Memory B cell (primary cell): ENCODE data around the gene NDUFAF7.
"Not testable (repeated sequence)": the region's sequence is repeated elsewhere in the genome, so short reads cannot be mapped to it uniquely, and the experiment has no call there.

Experiments
- ATAC-seq: fragments of 150-1000 bp; cut with Tn5 transposase; 2 replicates; pipeline ENCODE4 v1.10.0; 2021; ENCODE audit warnings: low read depth, mild to moderate bottlenecking, moderate library complexity
- DNase-seq, 2 donors: peaks; one replicate each; pipeline ENCODE4 v3.0.0; 2022; ENCODE audit warnings: low spot score in 2 of 2
- H3K27ac Mint-ChIP-seq: one replicate; pipeline ENCODE4 v1.8.0; 2022; ENCODE audit warnings: mild to moderate bottlenecking, moderate library complexity, mixed read lengths
- H3K27me3 Mint-ChIP-seq: one replicate; pipeline ENCODE4 v1.8.0; 2022; ENCODE audit warnings: mixed read lengths
- H3K36me3 Mint-ChIP-seq: one replicate; pipeline ENCODE4 v1.8.0; 2022; ENCODE audit warnings: mild to moderate bottlenecking, mixed read lengths
- H3K4me1 Mint-ChIP-seq: one replicate; pipeline ENCODE4 v1.8.0; 2022; ENCODE audit warnings: mixed read lengths
- H3K4me3 Mint-ChIP-seq: one replicate; pipeline ENCODE4 v1.8.0; 2022; ENCODE audit warnings: mild to moderate bottlenecking, moderate library complexity, mixed read lengths
- H3K9me3 Mint-ChIP-seq: one replicate; pipeline ENCODE4 v1.8.0; 2022; ENCODE audit warnings: mixed read lengths

Gene NDUFAF7, protein sequence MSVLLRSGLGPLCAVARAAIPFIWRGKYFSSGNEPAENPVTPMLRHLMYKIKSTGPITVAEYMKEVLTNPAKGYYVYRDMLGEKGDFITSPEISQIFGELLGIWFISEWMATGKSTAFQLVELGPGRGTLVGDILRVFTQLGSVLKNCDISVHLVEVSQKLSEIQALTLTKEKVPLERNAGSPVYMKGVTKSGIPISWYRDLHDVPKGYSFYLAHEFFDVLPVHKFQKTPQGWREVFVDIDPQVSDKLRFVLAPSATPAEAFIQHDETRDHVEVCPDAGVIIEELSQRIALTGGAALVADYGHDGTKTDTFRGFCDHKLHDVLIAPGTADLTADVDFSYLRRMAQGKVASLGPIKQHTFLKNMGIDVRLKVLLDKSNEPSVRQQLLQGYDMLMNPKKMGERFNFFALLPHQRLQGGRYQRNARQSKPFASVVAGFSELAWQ

DNA sequence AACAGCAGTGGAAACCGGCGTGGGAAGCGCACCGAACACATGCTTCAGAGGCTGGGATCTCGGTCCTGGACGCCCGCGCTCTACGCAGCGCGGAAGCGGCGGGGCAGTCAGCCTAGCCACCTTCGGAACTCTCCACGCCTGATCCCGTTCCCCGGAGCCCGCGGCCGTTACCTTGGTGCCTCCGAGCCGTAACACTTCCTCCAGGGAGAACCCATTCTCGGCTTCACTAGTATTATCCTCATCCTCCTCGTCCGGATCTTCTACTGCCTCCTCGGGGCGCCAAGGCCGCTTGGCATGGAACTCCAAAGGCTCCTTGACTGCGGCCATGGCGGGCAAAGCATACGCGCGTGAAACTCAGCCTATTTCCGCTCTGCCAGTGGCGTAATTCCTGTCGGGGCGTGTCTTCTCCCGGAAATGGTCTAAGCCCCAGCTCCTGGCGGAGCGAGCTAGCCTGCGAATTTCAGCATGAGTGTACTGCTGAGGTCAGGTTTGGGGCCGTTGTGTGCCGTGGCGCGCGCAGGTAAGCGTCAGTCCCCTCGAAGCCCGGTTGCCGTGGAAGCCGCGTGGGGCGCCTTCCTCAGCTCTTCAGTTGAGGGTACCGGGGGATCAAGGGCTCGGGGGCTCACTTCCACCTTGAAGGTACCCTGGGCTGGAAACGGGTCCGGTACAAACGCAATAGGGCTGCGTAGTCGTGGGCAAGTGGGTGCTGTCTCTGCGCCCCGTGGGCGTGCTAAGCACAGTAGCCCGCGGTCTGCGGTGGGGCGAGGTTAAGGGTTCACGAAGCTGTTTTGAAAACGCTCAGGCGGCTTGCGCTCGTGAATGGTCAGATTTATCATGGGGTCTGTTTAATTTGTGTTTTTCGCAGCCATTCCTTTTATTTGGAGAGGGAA, at the start of gene NDUFAF7, which contains the start of gene CEBPZ:
TSS of gene NDUFAF7 (plus strand) at position 418 of the 890 bp plus-strand sequence. CDS start at position 466, 48 bp downstream.
TSS of gene CEBPZ (minus strand) at position 356 of the 890 bp plus-strand sequence. CDS start at position 327, 29 bp downstream.
- no peaks in the 10 kb centered on the region for H3K27me3 Mint-ChIP-seq
- DNase-seq = peak; percentile 71 to 76
- H3K9me3 Mint-ChIP-seq = no peaks in the 10 kb centered on the region
- H3K4me1 Mint-ChIP-seq = peaks cover 17% of the 10 kb centered on the region
- peak; percentile 90 for ATAC-seq
- H3K4me3 Mint-ChIP-seq = no peak within 1 kb of the TSS
- H3K27ac Mint-ChIP-seq = no peak within 1 kb of the TSS
- H3K36me3 Mint-ChIP-seq = peaks cover 16% of the 10 kb centered on the region

- H3K4me1 Mint-ChIP-seq = no peaks in the 10 kb centered on the region
- no peak for ATAC-seq
- H3K27me3 Mint-ChIP-seq = peaks cover 6% of the 10 kb centered on the region
- no peak overlapping the region for H3K4me3 Mint-ChIP-seq
- no peaks in the 10 kb centered on the region for H3K36me3 Mint-ChIP-seq
- no peak overlapping the region for H3K27ac Mint-ChIP-seq
- DNase-seq = no peak
- no peaks in the 10 kb centered on the region for H3K9me3 Mint-ChIP-seq
These were observed 49.5 kb upstream of the NDUFAF7 start for GRCh38 chr2:37181726-37182684.

DNA sequence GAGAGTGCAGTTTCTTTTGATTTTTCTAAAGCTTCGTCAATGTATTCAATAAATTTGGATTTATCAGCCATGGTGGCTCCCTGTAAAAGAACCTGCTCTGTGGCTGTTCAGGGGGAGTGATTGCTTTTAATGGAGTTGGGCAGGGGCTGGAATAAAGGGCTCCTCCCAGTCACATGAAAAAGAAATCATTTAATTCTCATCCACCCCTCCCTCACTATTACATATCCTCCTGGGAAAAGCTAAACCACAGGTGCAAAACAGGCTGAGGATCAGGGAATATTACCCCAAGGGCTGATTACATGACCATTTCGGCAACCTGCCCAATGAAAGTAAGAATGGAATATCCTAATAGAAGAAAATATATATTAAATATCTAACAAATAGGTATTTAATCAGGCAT, 42.9 kb upstream of the NDUFAF7 start, which contains the start of gene SULT6B1:
TSS of gene SULT6B1 (minus strand) at position 101 of the 400 bp plus-strand sequence. CDS start at position 71, 30 bp downstream.
- DNase-seq = no peak
- H3K9me3 Mint-ChIP-seq = no peaks in the 10 kb centered on the region
- H3K4me3 Mint-ChIP-seq = no peak within 1 kb of the TSS
- H3K27me3 Mint-ChIP-seq = peaks cover 4% of the 10 kb centered on the region
- no peak within 1 kb of the TSS for H3K27ac Mint-ChIP-seq
- H3K4me1 Mint-ChIP-seq = no peaks in the 10 kb centered on the region
- no peak for ATAC-seq
- H3K36me3 Mint-ChIP-seq = no peaks in the 10 kb centered on the region

DNA sequence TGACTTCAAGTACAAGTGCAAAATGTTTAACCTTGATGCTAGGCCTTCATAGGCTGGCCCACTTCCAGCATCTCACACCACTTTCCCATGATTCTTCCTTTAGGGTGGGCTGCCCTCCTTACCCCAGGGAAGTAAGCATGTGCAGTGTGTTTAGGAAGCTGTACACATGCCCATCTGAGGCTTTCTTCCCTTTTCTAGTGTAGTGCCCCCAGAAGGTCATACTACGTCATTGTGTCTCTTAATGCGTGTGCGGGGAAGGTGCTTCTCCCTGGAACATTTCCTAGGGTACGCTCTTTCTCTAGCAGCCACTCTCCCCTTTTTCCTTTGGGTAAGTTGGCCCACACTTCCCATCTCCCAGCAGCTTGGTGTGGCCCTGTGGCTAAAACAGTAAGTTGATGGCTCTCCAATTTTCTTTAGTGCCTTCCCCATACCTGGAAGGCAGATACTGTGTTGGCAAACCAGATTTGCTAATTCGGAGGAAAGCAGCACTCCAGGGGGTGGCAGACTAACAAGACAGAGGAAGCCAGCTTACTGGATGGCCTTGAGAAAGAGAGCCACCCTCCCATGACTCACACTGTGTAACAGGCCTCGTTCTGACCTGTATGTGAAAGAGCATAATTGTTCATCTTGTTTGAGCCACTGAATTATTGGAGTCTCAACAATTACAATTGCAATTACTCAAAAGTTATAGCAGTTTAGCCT, 41.9 kb upstream of the NDUFAF7 start:
- Mint-ChIP-seq H3K27ac (no peak overlapping the region), H3K9me3 (no peaks in the 10 kb centered on the region), H3K4me1 (no peaks in the 10 kb centered on the region), H3K4me3 (no peak overlapping the region), H3K36me3 (no peaks in the 10 kb centered on the region), H3K27me3 (peaks cover 4% of the 10 kb centered on the region)
- DNase-seq (no peak), ATAC-seq (no peak)

DNA sequence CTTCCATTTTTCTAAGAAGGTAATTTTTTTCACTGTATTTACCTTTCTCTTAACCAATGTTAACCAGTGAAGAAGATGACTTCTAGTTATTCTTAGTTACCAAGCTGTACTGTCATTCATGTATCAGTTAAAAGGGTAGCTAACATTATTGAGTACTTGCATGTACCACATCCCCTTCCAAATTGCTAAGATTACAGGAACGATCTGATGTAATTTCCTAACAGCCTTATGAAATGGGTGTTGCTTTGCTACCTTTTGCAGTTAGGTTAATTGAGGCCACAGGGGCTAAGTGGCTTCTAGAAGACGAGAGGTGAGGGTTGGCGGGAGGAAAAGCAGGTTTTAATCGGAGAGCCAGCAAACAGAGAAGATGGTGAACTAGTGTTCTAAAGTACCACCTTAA, 41.2 kb upstream of the NDUFAF7 start:
- Mint-ChIP-seq H3K9me3 (no peaks in the 10 kb centered on the region), H3K36me3 (no peaks in the 10 kb centered on the region), H3K4me1 (no peaks in the 10 kb centered on the region), H3K27ac (no peak overlapping the region), H3K27me3 (peaks cover 4% of the 10 kb centered on the region), H3K4me3 (no peak overlapping the region)
- DNase-seq = no peak
- ATAC-seq = no peak

DNA sequence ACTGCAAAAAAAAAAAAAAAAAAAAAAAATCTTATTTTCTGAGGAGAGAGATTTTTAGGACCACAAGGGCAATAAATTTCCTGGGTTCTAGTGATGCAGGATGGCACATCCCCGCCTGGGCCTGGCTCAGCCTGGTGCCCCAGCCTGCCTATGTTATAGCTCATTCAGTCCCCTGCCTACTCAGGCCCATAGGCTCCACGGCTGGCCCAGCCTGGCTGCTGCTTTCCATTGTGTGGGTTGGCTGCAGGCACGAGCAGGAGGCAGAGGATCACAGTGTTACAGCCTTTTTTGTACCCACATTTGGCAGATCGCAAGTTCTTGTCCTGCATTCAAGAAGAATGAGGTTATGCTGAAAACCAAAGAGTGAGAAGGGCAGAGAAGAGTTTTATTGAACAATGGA, 40.2 kb upstream of the NDUFAF7 start:
- Mint-ChIP-seq H3K4me3 (no peak overlapping the region), H3K27ac (no peak overlapping the region), H3K9me3 (no peaks in the 10 kb centered on the region), H3K36me3 (no peaks in the 10 kb centered on the region), H3K4me1 (peaks cover 2% of the 10 kb centered on the region), H3K27me3 (peaks cover 4% of the 10 kb centered on the region)
- DNase-seq (no peak), ATAC-seq (no peak)

DNA sequence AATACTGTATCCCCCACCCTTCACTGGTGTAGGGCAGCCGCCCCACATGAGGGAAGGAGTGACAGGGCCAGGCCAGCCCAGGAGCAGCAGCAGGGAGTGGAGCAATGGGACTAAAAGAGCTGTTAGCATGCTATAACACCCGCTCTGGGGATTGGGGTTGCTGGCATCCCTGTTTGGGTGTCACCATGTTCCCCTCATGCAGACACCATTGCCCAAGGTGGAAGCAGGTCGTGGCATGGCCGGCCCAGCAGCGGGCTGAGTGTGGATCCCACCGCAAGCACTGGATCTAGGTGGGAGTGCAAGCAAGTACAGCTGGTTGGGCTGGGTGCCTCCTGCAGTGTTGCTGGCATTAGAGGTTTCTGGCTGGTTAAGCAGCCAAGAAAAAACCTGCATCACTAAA, 39.7 kb upstream of the NDUFAF7 start:
- no peak for ATAC-seq
- H3K36me3 Mint-ChIP-seq = peaks cover 1% of the 10 kb centered on the region

DNA sequence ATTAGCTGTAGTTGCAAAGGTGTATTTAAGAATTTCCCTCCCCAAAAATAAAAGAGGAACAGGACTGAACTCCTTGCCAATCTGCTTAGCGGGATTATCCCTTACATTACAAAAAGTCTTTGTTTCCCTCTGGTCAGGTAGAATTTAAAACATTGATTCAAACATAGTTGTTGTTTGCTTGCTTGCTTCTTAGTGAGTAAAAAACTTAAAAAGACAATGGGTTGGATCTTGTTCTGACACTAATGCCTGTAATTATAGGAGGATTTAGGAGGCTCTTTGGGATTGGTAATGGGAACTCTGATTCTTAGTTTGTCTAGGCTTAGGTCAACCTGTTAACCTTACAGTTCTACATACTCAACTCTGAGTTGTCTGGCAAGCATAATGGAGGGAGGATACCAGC, 38.9 kb upstream of the NDUFAF7 start:
- Mint-ChIP-seq H3K27ac (no peak overlapping the region), H3K36me3 (peaks cover 1% of the 10 kb centered on the region), H3K4me1 (peaks cover 5% of the 10 kb centered on the region), H3K4me3 (no peak overlapping the region), H3K27me3 (peaks cover 4% of the 10 kb centered on the region), H3K9me3 (no peaks in the 10 kb centered on the region)
- DNase-seq = no peak
- ATAC-seq = no peak

More for the DNA sequence above, 39.7 kb upstream of the NDUFAF7 start:
- Mint-ChIP-seq H3K4me3 (no peak overlapping the region), H3K27me3 (peaks cover 4% of the 10 kb centered on the region), H3K27ac (no peak overlapping the region), H3K4me1 (peaks cover 3% of the 10 kb centered on the region), H3K9me3 (no peaks in the 10 kb centered on the region)
- no peak for DNase-seq

- peak overlapping the region; percentile 98 for H3K27ac Mint-ChIP-seq
- not testable (repeated sequence) for H3K4me1 Mint-ChIP-seq, H3K27me3 Mint-ChIP-seq, H3K36me3 Mint-ChIP-seq, H3K9me3 Mint-ChIP-seq, DNase-seq, ATAC-seq
- H3K4me3 Mint-ChIP-seq = peak overlapping the region; percentile 100
These were observed 35.6 kb upstream of the NDUFAF7 start for GRCh38 chr2:37195862-37196319.

- Mint-ChIP-seq H3K36me3 (peaks cover 1% of the 10 kb centered on the region), H3K27ac (peak within 1 kb of the TSS; percentile 98), H3K27me3 (no peaks in the 10 kb centered on the region), H3K4me1 (peaks cover 8% of the 10 kb centered on the region), H3K4me3 (peak within 1 kb of the TSS; percentile 100), H3K9me3 (no peaks in the 10 kb centered on the region)
- DNase-seq = peak; percentile 92 to 95
- peak; percentile 87 for ATAC-seq
These were observed 34.9 kb upstream of the NDUFAF7 start, which contains the start of gene CEBPZOS for GRCh38 chr2:37196320-37197195. TSS of gene CEBPZOS (plus strand) at chr2:37196496. CDS start at chr2:37199705, 3,209 bp downstream.

DNA sequence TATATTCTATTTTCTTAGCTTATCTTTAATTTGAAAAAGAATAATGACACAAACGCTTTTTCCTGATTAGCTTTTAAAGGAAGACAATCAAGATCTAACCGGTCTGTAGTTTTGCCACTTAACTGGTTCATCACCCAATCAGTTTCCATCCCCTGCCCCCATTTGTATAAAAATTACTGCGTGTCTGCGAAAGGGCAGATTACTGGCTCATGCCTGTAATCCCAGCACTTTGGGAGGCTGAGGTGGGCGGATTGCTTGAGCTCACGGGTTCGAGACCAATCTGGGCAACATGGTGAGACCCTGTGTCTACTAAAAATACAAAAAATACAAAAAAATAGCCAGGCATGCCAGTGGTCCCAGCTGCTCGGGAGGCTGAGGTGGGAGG, 32.8 kb upstream of the NDUFAF7 start:
- Mint-ChIP-seq H3K27ac (no peak overlapping the region), H3K4me1 (peaks cover 10% of the 10 kb centered on the region), H3K36me3 (peaks cover 12% of the 10 kb centered on the region), H3K27me3 (no peaks in the 10 kb centered on the region), H3K4me3 (no peak overlapping the region), H3K9me3 (peaks cover 1% of the 10 kb centered on the region)
- no peak for ATAC-seq
- no peak for DNase-seq

DNA sequence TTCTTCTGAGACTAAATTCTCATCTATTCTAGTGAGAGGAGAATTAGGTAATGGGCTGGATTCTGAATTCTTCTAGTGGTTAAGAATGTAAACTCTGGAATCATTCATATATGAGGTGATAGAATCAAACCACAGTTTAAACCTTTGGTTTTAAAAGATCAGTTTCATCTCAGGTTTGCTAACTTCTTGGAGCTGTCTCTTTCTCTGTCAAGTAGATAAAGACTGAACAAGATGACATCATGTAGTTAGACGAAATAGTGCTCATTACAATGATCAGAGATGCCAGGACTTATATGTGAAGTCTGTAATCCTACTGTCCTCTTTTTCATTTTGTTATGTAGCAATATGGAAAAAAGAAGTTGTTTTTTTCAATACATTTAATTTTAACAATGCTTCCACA, 30.2 kb upstream of the NDUFAF7 start:
- Mint-ChIP-seq H3K9me3 (peaks cover 2% of the 10 kb centered on the region), H3K36me3 (peaks cover 31% of the 10 kb centered on the region), H3K27me3 (no peaks in the 10 kb centered on the region), H3K27ac (no peak overlapping the region), H3K4me3 (no peak overlapping the region), H3K4me1 (peaks cover 11% of the 10 kb centered on the region)
- no peak for DNase-seq
- no peak for ATAC-seq
